HG03196 (cell line): ENCODE results near the gene RNF44.

Experiments used
- ATAC-seq: cut with Tn5 transposase; IDR thresholded peaks from one replicate; pipeline ENCODE4 v1.9.1; 2021; ENCODE audit not compliant: unreplicated experiment

The RNF44 gene

DNA sequence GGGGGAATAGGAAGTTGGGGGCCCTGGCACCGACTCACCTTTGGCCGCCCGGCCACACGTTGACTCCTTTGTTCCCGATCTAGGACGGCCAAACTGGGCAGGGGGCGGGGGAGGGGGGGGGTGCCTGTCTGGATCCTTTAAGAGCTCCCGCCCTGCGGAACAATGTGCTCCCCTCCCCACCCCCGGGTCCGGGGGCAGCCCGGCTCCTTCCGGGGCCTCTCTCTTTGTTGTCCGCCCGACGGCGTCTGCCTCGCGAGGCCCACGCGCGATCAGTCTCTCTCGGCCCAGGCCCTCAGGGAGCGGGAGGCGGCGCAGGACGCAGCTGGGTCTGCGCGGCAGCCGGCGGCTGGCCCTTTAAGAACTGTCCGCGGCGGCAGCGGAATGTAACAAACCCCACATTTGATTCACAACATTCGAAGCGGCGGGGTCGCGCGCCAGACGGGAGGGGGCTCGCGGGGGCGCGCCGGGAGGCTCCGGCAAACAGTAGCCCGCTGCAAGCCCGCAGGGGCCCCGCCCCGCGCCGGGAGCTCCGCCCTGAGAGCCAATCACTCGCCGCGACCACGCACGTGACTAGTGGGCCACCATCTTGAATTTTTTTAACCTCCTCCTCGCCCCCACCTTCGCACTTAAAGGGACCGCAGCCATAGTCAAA is at the start of gene RNF44:
Gene RNF44, minus strand, starts transcription at position 501 of the 652 bp plus-strand sequence. CDS start 4,930 bp downstream, outside the sequence.
- peak; percentile 54 for ATAC-seq

DNA sequence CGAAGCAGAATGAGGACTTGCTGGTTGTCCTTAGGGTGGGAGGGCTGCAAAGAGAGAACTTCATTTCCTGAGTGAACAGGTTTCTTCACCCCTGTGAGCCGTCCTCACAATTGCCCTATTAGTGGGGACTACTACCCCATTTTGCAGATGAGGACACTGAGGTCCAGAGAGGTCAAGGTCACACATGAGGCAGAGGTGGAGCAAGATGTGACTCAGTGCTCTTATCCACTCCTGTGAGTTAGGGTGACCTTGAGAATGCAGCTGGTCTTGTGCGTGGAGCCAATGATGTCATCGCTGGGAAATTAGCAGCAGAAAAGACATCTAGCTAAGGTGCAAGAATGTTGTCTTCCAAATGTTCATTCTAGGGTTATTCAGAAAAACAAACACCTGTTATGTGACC is 45.9 kb upstream of the RNF44 start:
- no peak for ATAC-seq

DNA sequence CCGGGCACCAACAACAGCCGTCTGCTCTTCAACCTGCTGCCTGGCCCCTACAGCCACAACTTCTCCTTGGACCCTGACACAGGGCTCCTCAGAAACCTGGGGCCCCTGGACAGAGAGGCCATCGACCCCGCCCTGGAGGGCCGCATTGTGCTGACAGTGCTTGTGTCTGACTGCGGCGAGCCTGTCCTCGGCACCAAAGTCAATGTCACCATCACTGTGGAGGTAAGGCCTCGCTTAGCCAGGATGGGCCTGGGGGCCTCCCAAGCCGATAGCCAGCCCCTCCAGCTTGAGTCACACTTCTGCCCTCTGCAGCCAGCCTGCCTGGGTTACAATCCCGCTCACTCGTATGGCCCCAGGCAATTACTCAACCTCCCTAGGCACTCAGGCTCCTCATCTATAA is 44.2 kb upstream of the RNF44 start:
- no peak for ATAC-seq

DNA sequence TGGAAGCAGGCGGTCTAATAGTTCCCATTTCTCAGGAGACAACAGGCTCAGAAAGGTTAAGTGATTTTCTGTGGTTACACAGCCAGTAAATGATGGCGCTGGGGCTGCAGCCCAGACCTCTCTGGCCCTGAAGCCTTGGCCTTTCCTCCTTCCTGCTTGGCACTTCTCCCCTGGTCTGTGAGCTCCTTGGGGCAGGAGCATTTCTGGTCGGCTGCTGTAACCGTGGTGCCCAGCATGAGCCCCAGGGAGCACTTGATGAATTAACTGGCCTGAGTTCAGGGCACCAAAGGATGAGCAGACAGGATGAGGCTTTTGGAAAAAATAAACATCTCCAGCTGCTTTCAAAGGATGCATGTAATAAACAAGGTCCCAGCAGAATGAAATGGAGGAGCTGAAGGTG is 42.1 kb upstream of the RNF44 start:
- no peak for ATAC-seq

DNA sequence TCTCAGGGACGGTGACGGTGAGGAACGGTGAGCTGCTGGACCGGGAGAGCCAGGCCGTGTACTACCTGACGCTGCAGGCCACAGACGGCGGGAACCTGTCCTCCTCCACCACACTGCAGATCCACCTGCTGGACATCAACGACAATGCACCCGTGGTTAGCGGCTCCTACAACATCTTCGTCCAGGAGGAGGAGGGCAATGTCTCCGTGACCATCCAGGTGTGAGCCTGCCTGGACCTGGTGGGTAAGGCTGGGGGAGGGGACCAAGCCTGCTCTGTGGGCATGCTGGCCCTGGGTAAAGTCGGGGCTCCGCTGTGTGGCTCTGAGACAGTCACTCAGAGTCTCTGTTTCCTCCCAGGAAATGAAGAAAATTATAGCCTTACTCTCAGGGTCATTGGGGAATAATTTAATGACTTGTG is 41.2 kb upstream of the RNF44 start:
- no peak for ATAC-seq

DNA sequence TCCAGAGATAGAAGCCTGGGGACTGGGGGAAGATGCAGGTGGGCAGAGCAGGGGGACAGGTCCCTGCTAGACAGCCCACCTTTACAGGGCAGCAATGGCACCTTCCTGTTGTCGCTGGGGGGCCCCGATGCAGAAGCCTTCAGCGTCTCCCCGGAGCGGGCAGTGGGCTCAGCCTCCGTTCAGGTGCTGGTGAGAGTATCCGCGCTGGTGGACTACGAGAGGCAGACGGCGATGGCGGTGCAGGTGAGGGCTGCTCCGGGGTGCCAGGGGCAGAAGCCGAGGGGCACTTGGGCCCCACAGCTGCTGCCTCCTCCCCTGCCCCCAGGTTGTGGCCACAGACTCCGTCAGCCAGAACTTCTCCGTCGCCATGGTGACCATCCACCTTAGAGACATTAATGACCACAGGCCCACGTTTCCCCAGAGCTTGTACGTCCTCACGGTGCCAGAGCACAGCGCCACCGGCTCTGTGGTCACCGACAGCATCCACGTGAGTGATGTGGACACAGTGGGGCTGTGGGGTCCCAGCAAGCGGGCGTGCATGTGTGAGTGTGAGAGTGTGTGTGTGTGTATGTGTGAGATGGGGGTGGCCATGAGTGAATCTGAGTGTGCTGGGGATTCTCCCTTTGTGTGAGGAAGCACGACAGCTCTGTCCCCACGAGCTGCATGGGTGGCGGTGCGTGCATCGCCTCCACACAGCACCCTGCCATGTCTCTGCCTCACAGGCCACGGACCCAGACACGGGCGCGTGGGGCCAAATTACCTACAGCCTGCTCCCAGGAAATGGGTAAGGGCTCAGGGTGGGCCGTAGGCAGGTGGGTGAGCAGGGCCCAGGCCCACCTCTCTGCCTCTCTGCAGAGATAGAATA is 40.3 kb upstream of the RNF44 start:
- no peak for ATAC-seq

DNA sequence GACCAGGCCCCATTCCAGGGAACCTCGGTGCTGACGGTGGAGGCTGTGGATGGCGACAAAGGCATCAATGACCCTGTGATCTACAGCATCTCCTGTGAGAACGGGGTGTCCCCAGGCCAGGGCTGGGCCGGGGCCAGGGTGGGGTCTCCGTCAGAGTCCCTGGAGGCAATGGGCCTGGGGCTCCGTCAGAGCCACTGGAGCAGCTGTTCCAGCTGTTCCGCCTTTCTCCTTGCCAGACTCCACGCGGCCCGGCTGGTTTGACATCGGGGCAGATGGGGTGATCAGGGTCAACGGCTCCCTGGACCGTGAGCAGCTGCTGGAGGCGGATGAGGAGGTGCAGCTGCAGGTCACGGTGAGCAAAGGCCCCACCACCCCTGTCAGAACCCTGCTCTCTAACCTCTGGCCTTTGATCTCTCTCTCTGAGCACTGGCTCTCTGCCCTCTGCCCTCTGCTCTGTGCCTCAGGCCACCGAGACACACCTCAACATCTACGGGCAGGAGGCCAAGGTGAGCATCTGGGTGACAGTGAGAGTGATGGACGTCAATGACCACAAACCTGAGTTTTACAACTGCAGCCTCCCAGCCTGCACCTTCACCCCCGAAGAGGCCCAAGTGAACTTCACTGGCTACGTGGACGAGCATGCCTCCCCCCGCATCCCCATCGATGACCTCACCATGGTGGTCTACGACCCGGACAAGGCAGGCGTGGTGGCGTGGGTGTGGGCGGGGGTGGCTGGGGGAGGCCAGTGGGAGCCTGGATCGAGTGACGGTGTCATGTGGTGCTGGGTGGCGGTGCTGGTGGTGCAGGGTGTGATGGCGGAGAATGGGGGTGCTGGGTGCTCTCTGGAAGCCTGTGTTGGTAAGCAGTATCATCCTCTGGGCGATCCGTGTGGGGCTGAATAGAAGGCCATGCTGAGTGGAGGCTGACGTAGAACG is 38.6 kb upstream of the RNF44 start:
- no peak for ATAC-seq

DNA sequence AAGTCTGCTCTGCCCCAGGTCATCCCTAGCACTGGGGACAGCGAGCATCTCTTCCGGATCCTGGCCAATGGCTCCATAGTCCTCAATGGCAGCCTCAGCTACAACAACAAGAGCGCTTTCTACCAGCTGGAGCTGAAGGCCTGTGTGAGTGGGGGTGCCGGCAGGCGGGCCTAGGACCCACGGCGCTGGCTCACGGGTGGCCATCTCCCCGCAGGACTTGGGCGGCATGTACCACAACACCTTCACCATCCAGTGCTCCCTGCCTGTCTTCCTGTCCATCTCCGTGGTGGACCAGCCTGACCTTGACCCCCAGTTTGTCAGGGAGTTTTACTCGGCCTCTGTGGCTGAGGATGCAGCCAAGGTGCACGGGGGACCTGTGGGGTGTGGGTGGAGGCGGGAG is 37.9 kb upstream of the RNF44 start:
- no peak for ATAC-seq

DNA sequence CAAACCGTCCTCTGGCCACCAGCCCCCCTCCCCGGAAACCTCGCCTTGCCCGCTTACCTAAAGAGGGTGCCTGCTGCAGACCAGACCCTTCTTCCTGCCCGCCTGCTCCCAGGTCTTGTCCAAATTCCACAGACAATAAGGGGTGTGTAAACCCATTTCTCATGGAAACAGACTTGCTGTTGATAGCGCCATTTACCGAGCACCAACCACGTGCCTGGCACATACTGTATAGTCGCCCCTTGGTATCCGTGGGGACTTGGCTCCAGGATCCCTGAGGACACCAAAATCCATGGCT is 37.0 kb upstream of the RNF44 start:
- ATAC-seq, result no peak

DNA sequence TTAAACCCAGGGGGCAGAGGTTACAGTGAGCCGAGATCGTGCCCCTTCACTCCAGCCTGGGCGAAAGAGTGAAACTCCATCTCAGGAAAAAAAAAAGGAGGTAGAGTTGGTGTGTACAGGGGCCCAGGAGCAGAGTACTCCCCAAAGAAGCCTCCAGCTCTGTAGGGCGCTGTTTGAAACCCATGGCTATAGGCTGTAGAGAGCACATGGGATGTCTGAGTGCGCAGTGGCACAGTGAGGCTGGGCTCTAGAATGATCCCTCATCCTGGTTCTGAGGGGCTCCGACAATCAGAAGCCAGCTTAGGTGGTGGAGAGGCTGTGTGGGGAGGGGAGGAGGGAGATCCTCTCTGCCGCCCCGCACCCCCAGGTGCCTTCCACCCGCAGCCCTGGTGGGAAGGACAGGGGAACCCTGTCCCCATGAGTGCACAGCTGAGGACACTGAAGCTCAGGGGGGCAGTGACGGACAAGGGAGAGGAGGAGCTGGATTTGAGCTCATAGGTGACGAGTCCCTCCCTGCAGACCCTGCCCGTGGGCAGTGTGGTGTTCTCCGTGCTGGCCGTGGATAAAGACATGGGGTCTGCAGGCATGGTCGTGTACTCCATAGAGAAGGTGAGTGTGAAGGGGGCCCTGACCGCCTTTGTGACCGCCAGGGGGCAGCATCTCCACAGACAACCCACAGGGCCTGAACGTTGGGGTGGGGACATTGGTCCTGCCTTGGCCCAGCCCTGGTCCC is 36.5 kb upstream of the RNF44 start:
- ATAC-seq, result no peak

DNA sequence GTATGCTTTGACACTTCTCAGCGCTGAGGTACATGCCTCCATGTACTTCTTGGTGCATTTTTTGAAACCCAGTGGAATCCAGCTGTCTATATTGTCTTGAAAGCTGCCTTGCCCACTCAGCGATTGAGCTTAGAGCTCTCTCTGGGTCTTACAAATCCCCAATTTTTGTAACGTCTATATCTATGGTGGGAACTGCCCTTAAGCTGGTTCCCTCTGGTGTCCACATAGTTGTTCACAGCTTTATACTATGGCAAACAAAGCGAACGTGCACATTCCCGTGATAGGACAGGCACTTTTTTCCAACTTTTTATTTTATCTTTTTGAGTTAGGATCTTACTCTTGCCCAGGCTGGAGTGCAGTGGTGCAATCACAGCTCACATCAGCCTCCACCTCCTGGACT is 32.8 kb upstream of the RNF44 start:
- ATAC-seq, result no peak

DNA sequence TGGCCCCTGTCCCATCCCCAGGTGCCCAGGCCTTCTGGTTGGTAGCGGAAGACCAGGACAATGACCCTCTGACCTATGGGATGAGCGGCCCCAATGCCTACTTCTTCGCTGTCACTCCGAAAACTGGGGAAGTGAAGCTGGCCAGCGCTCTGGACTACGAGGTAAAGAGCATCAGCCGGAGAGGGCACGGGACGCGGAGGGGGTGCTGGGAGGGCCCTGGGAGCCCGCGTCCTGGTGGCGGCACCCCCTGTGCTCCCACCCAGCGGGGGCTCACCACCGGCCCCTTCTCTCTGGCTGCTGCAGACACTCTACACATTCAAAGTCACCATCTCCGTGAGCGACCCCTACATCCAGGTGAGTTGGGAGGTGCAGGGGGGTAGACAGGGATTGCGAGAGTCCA is 31.5 kb upstream of the RNF44 start:
- ATAC-seq, result no peak

DNA sequence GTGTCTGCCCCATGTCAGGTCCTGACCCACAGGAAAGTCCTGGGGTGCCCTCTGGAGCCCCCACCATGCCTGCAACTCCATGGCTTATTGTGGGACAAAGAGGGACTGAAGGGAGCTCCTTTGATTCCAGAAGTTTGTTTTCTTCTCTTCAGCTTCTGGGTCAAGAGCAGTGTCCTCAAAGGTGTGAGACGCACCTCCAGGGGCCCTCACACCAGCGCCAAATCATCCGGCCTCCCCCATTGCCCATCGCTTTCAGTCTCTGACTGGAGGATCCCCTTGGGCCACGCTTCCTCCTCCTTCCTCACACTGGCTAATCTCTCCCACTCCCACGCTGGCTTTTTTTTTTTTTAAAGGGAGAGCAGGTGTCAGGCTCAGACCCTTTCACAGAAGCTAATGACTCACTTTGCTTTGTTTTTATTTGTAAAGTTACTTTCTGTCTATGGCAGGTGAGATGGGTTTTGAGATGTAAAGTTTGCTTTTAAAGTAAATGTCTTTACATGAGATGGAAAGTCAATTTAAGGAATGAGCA is 28.6 kb upstream of the RNF44 start:
- no peak for ATAC-seq

DNA sequence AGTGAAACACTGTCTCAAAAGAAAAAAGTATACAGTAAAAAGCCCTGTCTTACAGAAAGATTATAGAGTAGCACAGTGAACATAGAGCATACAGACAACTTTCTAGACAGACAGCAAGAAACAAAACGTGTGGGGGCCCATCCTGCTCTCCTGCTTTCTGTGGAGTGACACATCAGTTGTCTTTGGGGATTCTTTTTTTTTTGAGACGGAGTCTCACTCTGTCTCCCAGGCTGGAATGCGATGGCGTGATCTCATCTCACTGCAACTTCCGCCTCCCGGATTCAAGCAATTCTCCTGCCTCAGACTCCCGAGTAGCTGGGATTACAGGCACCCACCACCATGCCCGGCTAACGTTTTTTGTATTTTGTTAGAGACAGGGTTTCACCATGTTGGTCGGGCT is 26.8 kb upstream of the RNF44 start:
- ATAC-seq, result no peak

DNA sequence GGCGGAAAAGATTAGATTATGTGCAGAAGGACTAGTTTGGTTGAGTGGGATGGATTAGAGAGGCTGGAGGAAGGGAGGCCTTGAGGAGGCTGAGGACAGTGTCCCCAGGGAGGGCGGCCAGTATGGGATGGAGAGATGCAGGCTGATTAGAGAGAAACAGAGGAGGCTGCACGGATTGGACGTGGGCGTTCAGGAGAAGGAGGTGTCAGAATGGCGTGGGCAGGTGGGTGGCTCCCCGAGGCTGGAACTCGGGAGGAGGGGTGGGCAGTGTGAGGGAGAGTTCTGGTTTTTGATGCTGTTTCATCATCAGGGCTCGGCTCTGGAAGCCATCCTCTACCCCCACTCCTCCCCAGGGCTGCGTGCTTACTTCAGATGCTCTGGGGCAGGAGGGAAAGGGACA is 25.0 kb upstream of the RNF44 start:
- ATAC-seq, result no peak

DNA sequence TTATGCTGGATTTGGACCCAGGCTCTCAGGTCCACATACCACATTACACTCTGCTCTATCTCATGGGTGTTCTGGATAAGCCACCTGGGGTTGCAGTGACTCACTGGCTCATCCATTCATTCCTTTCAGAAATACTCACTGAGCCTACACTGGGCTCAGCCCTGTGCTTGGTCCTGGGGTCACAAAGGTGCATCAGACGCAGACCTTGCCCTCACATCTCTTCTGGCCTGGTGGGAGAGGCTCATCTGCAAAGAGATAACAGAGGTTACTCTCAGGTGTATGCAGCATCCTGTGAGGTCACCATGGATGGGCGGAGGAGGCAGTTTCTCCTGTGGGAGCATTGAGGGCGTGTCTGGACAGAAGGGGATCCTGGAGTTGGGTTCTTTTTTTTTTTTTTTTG is 24.1 kb upstream of the RNF44 start:
- no peak for ATAC-seq

DNA sequence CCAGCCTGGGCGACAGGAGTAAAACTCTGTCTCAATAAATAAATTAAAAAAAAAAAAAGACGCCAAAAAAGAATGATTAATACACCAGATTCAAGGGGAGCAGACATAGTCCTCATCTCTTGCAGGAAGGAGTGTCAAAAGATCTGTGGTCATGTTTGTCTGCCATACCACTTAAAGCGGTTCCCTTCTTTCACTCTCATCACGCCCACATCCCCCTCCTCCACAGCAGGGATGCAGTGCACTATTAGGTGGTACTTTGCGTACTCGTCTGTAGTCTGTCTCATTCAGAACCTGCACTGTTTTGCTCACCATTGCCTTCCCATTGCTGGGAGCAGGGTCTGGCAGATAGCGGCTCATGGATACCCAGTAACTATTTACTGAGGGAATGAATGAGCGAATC is 23.2 kb upstream of the RNF44 start:
- no peak for ATAC-seq

DNA sequence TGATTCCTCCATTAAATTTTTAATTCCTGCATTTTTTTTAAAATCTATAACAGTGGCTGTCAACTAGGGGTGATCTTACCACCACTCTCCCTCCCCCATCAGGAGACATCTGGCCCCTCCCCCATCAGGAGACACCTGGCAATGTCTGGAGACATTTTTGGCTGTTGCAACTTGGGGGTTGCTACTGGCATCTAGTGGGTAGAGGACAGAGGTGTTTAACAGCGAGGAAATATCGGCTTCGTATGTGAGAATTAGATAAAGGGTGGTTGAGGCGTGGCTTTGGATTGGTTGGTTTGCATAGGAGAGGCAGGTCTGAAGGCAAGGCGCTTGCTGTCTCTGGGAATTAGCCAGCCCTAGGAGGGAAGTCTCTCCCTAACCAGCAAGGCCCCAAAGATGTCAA is 22.5 kb upstream of the RNF44 start:
- no peak for ATAC-seq

DNA sequence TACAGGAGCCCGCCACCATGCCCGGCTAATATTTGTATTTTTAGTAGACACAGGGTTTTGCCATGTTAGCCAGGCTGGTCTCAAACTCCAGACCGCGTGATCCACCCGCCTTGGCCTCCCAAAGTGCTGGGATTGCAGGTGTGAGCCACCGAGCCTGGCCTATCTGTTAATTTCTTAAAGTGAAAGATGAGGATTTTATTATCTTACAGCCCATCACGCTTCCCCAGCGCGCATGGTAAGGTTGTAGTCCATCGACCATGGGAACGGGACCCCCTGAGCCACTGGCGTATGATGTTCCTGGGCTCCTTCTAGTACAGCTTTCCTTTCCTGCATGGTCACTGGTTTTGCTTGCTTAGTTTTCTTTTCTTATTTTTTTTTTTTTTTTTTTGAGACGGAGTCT is 20.6 kb upstream of the RNF44 start:
- no peak for ATAC-seq

DNA sequence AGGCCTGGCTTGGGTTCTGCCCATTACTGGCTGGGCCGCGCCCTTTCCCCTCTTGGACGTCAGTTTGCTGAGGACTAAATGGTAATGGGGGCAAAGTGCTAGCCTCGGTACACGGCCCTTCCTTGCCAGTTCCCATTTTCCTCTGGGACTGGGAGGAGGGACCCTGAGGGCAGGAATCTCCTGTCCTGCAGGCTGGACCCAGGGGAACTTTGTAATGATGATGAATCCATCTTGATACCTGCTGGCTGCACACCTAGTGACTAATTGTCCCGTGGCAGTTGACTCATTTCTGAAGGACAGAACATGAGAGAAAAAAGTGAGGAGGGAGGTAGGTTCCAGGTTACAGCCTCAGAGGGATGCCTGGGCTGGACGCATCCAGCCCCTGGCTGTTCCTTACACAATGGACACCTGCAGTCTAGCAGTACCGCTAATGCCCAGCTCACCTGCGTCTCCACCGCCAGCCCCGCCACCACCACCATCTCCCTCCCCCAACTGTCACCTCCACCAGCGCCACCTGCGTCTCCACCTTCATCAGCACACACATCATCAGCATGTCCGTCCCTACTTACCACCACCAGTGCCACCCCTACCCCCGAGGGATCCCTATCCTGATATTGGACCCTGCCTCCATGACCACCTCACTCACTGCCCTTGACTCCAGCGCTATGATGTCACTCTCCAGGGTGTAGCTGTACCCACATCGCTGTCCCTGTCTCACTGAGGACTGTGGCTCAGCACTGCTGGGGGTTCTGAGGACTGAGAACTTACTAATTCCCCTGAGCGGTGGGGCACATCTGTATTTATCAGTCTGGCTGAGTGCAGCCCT is 16.3 kb upstream of the RNF44 start:
- no peak for ATAC-seq
